SHP77 treated with DMSO at 0.1 percent for 48 hours (cell line): ENCODE results near the gene RABGAP1L.
"Not testable (repeated sequence)": the region's sequence is repeated elsewhere in the genome, so short reads cannot be mapped to it uniquely, and the experiment has no call there.

Experiments
- DNase-seq: peaks from one replicate; lab custom pipeline; 2025; lab: John Stamatoyannopoulos, UW

The RABGAP1L gene

DNA sequence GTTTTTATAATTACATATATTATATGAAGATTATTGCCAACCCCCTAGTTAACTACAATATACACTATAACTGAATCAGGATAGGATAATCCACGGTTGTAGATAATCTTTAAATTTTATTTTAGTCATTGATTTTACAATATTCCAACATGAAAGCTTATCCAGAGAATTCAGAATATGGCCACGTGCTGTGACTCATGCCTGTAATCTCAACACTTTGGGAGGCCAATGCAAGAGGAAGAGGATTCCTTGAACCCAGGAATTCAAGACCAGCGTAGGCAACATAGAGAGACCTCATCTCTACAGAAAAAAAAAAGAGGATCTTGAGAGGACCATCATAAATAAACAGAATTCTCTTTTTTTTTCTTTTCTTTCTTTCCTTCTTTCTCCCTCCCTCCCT, 720.9 kb downstream of the RABGAP1L start:
- DNase-seq, result no peak

DNA sequence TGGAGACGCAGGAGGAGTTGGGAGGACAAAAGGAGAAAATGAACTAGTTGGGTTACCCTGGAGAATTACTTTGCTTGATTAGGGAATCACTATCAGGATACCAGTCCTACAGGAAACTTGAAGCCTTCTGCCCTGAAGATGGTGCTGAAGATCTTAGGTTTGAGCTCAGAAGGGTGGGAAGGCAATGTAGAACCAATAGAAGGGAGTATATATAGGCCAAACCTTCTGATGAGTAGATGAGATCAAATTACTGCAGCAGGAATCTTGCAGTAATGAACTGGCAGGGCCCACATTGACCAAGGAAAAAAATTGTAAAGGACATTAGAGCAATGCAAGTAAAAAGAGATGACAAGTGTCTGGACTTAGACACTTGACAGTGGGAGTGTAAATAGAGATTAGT, 724.1 kb downstream of the RABGAP1L start:
- DNase-seq, result no peak

DNA sequence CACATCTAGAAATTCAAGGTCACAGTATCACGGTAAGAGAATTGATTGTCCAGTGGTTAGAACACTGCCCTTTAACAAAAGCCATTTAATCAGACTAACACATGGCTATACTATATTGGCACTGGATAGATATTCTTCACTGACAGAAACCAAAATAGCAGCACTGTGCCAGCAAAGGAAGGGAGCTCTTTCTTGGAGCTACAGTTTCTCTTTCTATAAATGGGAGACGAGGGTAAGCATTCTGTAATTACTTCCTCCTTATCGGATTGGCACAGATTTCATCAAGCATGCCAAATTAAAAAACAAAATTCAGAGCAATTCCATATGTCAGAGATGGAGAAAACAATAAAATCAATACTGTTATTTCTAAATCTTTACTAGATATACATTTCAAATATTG, 724.7 kb downstream of the RABGAP1L start:
- no peak for DNase-seq

DNA sequence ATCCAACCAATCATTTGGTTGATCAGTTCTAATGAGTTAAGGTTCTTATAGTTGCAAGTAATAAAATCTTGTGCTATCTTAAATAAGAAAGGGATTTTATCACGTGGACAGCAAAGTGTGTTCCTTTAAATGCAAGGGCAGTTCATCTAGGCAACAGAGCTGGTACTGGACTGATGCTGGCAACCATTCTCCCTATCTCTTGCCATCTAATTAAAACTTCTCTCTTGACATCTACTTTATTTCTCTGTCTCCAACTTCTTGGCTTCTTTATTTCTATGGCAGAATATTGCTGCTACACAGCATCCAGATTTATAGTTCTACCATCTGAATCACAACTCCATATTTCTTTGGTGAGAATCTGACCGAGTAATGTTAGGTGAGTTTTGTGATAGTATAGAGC, 725.2 kb downstream of the RABGAP1L start:
- DNase-seq, result no peak

DNA sequence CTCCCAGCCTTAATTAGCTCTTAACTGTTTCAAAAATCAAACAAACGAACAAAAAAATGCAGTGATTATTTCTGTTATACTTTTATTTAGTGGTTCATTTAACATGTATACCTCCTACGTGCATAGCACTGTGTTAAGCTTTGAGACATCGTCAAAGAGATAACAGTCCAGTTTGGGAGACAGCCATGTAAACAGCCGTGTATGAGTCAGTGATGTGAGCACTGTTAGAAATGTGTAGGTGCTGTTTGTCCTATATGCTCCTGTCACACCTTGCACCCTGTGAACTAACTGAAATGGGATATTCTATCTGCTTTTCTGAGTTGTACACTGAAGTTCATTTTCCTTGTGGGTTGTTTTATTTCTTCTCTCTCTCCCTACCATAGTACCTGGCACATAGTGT, 730.7 kb downstream of the RABGAP1L start:
- no peak for DNase-seq

DNA sequence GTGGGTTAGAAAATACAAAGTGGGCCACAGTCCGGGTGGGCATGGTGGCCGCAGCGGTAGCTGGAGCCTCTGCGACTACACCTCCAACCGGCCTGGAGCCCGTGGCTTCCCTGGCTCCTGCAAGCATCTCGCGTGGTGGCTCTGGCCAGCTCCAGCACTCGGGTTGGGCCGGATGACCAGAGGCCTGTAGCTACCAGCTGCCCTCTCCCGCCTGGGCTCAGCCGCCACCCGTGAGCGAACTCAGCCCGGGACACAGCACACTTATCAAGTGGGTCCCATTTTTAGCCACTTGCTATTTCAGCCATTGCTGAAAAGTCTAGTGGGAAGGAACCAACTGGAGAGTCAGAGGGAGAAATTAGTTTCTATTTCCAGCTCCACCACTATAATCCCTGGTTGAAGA, 732.7 kb downstream of the RABGAP1L start:
- no peak for DNase-seq

DNA sequence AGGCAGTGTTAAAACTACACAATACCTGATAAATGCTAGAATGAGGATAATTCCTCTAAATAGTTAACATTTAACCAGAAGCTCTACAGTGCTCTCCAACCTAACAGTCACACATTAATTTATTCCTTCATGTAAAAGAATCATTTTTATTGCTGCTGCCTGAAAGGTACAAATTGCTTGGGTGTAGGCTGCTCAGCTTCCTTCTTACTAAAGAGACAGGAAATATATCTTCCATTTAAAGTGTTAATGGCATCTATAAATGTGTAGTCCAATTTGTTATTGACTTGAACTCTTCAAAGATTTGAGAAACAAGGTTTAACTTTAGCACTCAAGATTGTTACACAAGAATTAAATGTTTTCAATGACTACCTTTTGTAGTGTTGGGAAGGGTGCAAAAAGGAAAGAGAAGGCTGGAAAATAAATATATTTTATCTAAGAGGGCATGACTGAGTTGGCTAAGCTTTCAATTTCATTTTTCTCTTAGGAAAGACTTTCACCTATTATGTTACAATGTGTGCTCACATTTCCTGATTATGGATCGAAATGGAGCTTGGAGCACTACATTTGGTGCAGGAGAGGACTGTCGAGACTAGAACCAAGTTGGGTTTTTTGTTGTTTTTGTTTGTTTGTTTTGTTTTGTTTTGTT, 734.9 kb downstream of the RABGAP1L start:
- DNase-seq, result no peak

DNA sequence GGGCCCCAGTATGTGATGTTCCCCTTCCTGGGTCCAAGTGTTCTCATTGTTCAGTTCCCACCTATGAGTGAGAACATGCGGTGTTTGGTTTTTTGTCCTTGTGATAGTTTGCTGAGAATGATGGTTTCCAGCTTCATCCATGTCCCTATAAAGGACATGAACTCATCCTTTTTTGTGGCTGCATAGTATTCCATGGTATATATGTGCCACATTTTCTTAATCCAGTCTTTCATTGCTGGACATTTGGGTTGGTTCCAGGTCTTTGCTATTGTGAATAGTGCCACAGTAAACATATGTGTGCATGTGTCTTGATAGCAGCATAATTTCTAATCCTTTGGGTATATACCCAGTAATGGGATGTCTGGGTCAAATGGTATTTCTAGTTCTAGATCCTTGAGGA, 736.3 kb downstream of the RABGAP1L start:
- not testable (repeated sequence) for DNase-seq

DNA sequence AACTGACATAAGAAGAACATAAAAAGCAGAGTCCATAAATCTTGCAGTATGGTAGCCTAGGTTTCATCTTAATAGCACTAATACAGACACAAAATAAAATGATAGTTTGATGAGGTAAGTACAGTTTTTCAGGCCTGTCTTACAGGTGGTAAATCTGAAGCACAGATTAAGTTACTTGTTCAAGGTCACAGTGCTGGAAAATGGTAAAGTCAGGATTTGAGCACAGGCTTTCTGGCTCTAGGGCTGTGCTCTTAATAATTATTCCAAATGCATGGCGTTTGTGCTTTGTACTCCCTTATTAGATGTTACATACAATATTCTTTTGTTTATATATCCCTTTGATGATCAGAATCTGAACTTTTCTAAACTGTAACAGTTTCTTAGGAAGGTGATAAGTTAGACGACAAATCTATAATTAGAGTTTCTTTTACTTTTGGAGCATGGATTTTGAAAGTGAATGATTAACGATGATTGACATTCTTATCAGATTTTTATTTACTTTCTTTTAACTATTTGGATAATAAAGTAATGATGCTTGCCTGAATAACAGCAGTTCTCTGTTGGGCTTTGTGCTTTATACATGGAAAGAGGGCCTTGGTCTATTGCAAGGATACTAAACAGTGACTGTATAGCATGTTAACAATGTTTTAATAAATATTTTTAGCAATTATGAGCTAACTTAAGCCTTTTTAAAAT, 738.9 kb downstream of the RABGAP1L start:
- no peak for DNase-seq

DNA sequence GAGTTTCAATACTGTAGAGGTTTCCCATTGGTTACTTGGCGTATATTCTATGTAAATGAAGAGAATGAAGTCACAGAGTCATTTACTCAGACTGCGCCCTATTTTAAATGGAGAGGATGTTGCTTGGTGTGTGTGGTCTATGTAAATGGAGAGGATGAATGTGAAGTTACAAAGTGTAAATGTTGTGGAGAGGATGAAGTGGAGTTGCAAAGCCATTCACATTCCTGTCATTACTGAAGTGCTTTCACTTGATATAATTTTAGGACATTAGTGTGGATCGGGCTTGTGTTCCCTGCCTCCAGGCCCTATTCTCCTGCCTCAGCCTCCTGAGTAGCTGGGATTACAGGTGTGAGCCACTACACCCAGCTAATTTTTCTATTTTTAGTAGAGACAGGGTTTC, 741.0 kb downstream of the RABGAP1L start:
- DNase-seq, result no peak

DNA sequence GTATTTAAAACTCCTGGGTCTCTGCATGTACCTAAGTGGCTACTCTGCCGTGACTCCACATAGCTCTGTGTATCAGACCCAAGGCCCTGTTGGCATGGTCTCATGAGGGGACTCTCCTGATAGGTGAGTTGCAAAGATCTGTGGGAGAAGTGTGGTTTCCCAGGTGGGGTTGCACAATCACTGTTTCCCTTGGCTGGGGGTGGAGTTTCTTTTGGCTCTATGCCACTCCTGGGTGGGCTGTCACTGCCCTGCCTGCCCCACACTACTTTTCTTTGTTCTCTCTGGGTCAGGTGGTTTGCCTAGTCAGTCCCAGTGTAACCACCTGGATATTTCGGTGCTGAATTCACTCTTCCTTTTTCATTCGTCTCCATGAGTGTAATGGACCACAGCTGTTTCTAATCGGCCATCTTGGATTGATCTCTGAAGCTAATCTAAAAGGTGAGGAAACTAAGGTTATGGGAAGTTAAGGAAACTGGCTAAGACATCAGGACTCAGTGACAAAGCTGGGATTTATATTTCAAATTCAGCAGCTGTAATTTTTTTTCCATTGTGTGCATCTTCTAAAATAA, 743.3 kb downstream of the RABGAP1L start:
- DNase-seq, result no peak

DNA sequence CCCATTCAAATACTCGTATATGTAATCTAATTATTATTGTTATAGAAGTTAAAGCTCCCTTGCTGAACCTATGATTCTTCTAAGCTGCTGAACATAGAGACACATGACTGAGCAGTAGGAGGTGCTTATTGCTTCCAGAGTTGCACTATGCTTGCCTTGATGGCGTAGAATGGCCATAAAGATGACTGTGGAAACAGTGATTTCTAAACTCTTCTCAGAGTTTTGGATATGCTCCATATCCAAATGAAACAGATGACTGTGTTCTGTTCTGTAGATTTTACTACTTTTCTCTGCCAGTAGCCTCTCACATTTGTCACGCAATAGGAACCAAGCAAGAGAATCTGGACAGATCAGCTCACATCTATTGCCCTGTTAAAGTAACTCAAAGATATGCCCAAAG, 752.3 kb downstream of the RABGAP1L start:
- no peak for DNase-seq

DNA sequence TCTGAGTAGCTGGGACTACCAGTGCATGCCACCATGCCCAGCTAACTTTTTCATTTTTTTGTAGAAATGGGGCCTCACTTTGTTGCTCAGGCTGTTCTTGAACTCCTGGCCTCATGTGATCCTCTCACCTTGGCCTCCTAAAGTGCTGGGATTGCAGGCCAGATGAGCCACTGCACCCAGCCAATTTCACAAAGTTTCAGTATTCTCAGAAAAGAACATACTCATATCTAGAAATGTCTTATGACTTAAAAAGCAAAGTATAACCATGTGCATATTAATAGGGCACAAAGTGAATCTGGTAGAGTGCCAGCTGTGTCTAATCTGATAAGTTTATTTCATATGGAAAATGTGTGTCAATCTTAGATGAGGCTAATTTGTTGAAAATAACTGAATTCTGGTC, 752.9 kb downstream of the RABGAP1L start:
- no peak for DNase-seq

DNA sequence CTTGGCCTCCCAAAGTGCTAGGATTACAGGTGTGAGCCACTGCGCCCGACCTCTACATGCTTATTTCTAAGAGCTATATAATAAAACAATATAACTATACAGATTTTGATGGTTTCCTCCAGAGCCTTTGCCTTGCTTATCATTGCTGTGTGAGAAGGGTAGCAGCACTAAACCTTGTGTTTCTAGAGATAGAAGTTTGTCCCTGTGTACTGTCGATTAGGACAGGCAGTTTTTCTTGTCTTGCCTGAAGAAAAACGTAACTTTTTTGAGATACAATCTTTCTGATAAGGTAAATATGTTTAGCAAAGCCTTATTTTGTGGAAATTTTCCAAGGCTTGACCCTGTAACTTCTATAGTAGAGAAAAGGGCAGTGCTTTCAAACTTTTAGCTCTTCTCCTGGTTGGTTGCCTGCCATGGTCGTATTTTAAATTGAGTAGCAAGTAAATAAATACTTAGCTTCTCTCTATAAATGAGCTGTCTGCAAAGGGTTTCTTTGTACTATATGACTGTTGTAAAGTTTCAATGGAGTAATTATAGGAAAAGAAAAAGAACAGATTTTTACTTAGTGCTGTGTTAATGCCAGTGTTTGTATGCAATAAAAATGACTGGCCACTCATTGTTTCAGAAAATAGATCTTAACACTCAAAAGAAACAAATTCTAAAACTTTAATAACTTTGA, 754.0 kb downstream of the RABGAP1L start:
- no peak for DNase-seq

DNA sequence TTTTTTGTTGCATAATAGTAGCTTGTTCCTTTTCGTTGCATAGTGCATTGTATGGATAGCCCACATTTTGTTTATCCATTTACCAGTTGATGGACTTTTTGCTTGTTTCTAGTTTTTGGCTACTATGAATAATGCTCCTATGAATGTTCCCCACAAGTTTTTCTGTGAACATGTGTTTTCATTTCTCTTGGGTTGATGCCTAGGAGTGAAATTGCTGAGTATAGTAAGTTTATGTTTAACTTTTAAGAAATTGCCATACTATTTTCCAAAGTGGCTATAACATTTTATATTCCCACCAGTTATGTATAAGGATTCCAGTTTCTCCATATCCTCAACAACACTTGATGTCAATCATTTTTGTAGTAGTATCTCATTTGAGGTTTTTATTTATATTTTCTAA, 755.7 kb downstream of the RABGAP1L start:
- DNase-seq, result no peak

DNA sequence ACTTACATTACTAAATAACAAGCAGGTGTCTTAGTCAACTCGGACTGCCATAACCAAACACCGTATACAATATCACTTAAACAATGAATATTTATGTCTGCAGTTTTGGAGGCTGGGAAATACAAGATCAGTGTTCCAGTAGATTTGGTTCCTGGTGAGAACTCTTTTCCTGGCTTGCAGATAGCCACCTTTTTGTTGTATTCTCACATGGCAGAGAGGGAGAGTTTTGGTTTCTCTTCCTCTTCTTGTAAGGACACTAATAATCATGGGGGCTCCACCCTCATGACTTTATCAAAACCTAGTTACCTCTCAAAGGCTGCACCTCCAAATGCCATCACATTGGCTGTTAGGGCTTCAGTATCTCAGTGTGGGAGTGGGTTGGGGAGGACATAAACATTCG, 757.5 kb downstream of the RABGAP1L start:
- no peak for DNase-seq

DNA sequence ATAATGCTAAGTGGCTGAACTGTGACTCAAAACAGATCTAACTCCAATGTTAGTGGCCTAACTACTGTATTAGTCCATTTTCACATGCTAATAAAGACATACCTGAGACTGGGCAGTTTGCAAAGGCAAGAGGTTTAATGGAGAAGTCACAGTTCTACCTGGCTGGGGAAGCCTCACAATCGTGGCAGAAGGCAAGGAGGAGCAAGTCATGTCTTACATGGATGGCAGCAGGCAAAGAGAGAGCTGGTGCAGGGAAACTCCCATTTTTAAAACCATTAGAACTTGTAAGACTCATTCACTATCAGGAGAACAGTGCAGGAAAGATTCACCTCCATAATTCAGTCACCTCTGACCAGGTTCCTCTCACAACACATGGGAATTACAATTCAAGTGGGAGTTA, 760.8 kb downstream of the RABGAP1L start:
- DNase-seq, result no peak

DNA sequence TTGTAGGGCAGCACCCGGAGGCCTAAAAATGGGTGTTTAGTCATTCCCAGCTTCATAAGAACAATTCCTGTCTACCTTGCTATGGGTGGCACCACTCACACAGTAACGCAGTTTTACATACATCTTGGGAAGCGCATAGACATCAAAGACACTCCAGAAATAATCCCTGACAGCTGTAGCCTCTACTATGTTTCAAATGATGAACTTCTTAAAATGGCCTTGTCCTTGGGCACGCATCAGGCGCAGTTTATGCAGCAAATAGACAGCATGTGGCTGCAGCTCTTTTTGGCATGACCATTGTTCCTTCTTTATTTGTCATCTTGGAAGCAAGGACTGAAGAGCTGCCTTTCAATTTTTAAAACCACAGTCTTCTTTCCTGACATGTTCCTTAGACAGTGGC, 762.8 kb downstream of the RABGAP1L start:
- DNase-seq, result no peak

DNA sequence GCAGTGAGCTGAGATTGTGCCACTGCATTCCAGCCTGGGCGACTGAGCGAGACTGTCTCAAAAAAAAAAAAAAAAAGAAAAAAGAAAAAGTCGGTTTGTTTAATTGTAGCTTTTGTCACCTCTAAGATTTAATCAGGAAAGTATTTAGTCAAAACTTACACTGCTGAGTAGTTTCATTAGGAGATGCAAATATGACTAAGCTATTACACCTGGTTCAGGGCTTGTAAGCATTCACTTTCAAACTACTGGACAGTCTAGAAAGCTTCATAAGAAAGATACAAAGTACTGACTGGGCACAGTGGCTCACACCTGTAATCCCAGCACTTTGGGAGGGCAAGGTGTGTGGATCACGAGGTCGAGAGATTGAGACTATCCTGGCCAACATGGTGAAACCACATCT, 764.5 kb downstream of the RABGAP1L start:
- no peak for DNase-seq

DNA sequence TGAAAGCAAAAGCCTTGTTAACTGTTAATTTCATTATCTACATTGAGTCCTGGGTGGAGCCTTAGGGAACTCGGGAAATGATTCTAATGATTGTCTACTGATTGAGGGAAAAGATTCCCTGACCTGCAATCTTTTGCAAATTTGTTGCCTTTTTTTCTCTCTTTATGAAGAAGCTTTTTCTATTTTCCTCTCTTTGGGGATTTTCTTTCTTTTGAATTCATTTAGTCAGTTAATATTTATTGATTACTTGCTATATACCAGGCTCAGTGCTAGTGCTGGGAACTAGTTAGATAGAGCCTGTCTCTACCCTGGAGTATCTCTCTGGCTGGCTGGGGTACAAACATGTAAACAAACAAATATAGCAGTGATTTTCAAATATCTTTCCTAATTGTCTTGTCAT, 769.2 kb downstream of the RABGAP1L start:
- no peak for DNase-seq

DNA sequence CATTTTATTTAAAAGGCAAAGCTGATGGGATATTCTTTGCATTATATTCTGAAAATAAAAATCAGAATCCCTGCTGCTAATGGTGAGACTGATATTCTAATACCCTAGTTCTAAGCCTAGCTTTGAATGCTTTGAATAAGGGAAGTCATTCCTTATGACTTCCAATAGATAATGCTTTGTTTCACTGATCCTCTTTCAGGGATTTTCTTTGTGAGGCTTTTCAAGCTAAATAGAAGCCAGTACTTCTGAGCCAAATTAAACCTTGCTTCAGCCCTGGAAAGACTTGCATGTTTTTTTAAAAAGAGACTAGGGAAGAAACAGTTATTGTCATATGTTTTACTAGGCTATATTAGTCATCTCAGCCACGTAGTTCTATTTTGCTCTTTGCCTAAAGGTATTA, 771.9 kb downstream of the RABGAP1L start:
- DNase-seq, result no peak

DNA sequence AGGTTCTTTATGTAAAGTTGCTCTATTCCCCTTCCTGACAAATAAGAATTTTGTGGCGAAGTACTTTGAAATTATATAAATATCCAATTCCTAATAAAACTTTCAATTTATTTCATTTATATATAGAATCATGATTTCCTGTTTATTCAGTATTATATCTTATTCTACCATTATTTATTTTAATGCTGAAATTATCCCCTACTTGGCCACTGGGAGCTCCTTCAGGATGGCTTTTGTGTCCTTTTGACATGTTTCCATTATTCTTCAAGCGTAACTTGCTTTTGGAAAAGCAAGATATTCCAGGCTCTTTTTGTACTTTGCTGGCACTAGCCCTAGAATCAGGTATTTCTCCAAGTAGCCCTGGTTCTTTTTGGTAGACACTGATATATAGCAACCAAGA, 773.3 kb downstream of the RABGAP1L start:
- no peak for DNase-seq
